Measurements from ENCODE around the gene KCTD15. TPM values are rescaled to one million over a fixed set of nuclear protein-coding genes. Genes with fewer than 3 reads are reported as not detected.

Gene KCTD15
- total RNA-seq, 4 donors from 2014 or later = 23.8 to 149 (median 51.8) TPM

- Histone ChIP-seq H3K4me3 (no peak overlapping the region), H3K4me1 (no peaks in the 10 kb centered on the region), H3K36me3 (no peaks in the 10 kb centered on the region), H3K27ac (no peak overlapping the region), H3K27me3 (no peaks in the 10 kb centered on the region), H3K9me3 (no peaks in the 10 kb centered on the region)
- intact Hi-C loops (cut with DNase I; ENCODE audit: low total_unique reads) = no loop called here
- no peak for TF ChIP-seq CTCF (IDR thresholded peaks at IDR 0.05)
- no peak for TF ChIP-seq POLR2A (IDR thresholded peaks at IDR 0.05)
- no peak for DNase-seq
Measured at GRCh38 chr19:33811246-33811645, 14.6 kb downstream of the KCTD15 start.

- Histone ChIP-seq H3K4me1 (no peaks in the 10 kb centered on the region), H3K4me3 (no peak overlapping the region), H3K27me3 (no peaks in the 10 kb centered on the region), H3K36me3 (no peaks in the 10 kb centered on the region), H3K27ac (no peak overlapping the region), H3K9me3 (no peaks in the 10 kb centered on the region)
- TF ChIP-seq CTCF (IDR thresholded peaks at IDR 0.05) = no peak
- TF ChIP-seq POLR2A (IDR thresholded peaks at IDR 0.05) = no peak
- intact Hi-C loops (cut with DNase I; ENCODE audit: low total_unique reads) = no loop called here
- no peak for DNase-seq
Measured at GRCh38 chr19:33811736-33812387, 15.2 kb downstream of the KCTD15 start.

GRCh38 chr19:33812388-33813330 is 16.0 kb downstream of the KCTD15 start:
- TF ChIP-seq POLR2A (IDR thresholded peaks at IDR 0.05) = no peak
- no peak for TF ChIP-seq CTCF (IDR thresholded peaks at IDR 0.05)
- no peaks in the 10 kb centered on the region for H3K9me3 ChIP-seq
- DNase-seq = no peak
- no peaks in the 10 kb centered on the region for H3K4me1 ChIP-seq
- H3K27ac ChIP-seq = no peak overlapping the region
- H3K36me3 ChIP-seq = no peaks in the 10 kb centered on the region
- no peaks in the 10 kb centered on the region for H3K27me3 ChIP-seq
- intact Hi-C loops (cut with DNase I; ENCODE audit: low total_unique reads) = no loop called here
- H3K4me3 ChIP-seq = no peak overlapping the region

GRCh38 chr19:33813391-33814101 is 16.9 kb downstream of the KCTD15 start:
- no peak for DNase-seq
- H3K4me3 ChIP-seq = no peak overlapping the region
- H3K27me3 ChIP-seq = no peaks in the 10 kb centered on the region
- no peak overlapping the region for H3K27ac ChIP-seq
- intact Hi-C loops (cut with DNase I; ENCODE audit: low total_unique reads) = no loop called here
- TF ChIP-seq CTCF (IDR thresholded peaks at IDR 0.05) (no peak), POLR2A (IDR thresholded peaks at IDR 0.05) (no peak)
- H3K9me3 ChIP-seq = no peaks in the 10 kb centered on the region
- no peaks in the 10 kb centered on the region for H3K4me1 ChIP-seq
- H3K36me3 ChIP-seq = no peaks in the 10 kb centered on the region
